Activated CD8-positive, alpha-beta memory T cell treated with anti-CD3 and anti-CD28 coated beads, Interleukin-2, amount 10 ng/mL, durations not matched to agents 7 days and 5 days (primary cell): Measurements from ENCODE around the gene VAV3. TPM values are rescaled to one million over a fixed set of nuclear protein-coding genes. Genes with fewer than 3 reads are reported as not detected.

Experiments
- ATAC-seq: fragments of 150-1000 bp; cut with Tn5 transposase; one replicate; pipeline ENCODE4 v1.10.0; 2021; ENCODE audit warnings: moderate library complexity
- CTCF ChIA-PET: fragments of 350-600 bp; sonication (Branson Sonifier 250); formaldehyde crosslinking; loops from one replicate; lab custom pipeline; 2021; ENCODE audit warnings: antibody characterized with exemption; lab: Charles Lee
- DNase-seq: peaks from one replicate; pipeline ENCODE4 v3.0.0-alpha.2; 2020
- H3K27ac Mint-ChIP-seq: one replicate; pipeline ENCODE4 v1.8.0; 2021; ENCODE audit warnings: mild to moderate bottlenecking, mixed read lengths
- H3K27me3 Mint-ChIP-seq: one replicate; pipeline ENCODE4 v1.8.0; 2021; ENCODE audit warnings: mixed read lengths
- H3K36me3 Mint-ChIP-seq: one replicate; pipeline ENCODE4 v1.8.0; 2021; ENCODE audit warnings: mild to moderate bottlenecking, mixed read lengths
- H3K4me1 Mint-ChIP-seq: one replicate; pipeline ENCODE4 v1.8.0; 2021; ENCODE audit warnings: mixed read lengths
- H3K4me3 Mint-ChIP-seq: one replicate; pipeline ENCODE4 v1.8.0; 2021; ENCODE audit warnings: mild to moderate bottlenecking, moderate library complexity, mixed read lengths
- H3K9me3 Mint-ChIP-seq: one replicate; pipeline ENCODE4 v1.8.0; 2022; ENCODE audit warnings: low read depth, mixed read lengths
- total RNA-seq, 2 experiments: library from RNA; stranded (reverse); gene quantifications; one replicate each; pipeline ENCODE4 v1.2.3, GENCODE V29; 2021

Gene VAV3
- total RNA-seq, 2 experiments from 2014 or later, result 3.1 to 4.5 TPM

DNA sequence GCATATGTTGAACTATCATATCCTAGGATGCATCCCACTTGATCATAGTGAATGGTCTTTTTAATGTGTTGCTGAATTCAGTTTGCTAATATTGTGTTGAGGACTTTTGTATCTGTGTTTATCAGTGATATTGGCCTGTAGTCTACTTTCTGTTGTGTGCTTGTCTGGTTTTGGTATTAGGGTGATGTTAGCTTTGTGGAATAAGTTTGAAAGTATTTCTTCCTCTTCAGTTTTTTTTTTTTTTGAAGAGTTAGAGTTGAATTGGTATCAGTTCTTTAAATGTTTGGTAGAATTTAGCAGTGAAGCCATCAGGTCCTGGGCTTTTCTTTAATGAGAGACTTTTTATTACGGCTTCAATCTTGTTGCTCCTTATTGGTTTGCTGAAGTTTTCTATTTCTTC lies 162.3 kb downstream of the VAV3 start:
- no peak overlapping the region for H3K27ac Mint-ChIP-seq
- ATAC-seq (no peak), DNase-seq (no peak)
- peaks cover 5% of the 10 kb centered on the region for H3K9me3 Mint-ChIP-seq
- CTCF ChIA-PET, result no interaction called here
- no peaks in the 10 kb centered on the region for H3K27me3 Mint-ChIP-seq
- H3K36me3 Mint-ChIP-seq, result peaks cover 17% of the 10 kb centered on the region
- peaks cover 26% of the 10 kb centered on the region for H3K4me1 Mint-ChIP-seq
- H3K4me3 Mint-ChIP-seq, result no peak overlapping the region

DNA sequence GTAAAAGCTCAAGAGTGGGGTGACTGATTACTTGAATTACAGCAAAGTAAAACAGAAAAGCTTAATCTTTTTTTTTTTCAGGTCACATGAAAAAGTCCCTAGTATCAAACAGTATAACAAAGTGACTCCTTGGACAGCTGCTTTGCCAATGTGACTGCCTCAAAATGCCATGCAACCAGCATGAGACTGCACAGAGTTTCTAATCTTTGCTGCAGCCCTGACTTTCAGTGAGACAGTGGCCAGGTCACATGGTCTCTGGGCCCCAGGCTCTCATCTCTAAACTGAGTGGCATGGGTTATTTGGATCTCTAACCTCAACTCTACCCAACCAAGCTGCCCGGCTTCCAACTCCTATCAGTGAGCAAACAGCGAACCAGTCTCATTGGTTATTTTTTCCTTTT lies 169.0 kb downstream of the VAV3 start:
- CTCF ChIA-PET, result no interaction called here
- H3K27ac Mint-ChIP-seq, result no peak overlapping the region
- no peaks in the 10 kb centered on the region for H3K4me1 Mint-ChIP-seq
- no peak for ATAC-seq
- no peak overlapping the region for H3K4me3 Mint-ChIP-seq
- H3K27me3 Mint-ChIP-seq, result no peaks in the 10 kb centered on the region
- H3K36me3 Mint-ChIP-seq, result no peaks in the 10 kb centered on the region
- no peaks in the 10 kb centered on the region for H3K9me3 Mint-ChIP-seq
- no peak for DNase-seq

DNA sequence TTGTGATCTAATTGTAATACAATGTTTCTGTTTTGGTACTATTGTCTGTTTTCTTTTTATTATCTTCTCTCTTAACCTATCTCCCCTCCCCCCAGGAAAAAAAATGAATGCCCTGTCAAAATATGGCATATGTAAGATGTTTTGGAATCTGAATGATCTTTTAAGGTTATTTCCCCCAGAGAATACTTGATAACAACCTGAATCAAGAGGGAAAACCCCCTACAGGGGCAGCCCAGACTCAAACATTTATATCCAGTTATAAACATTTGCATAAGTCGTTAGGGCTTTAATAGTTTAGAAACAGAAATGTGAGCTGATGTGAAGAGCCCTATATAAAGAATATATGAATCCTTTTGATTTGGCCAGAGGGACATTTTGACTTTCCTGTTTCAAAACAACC lies 169.5 kb downstream of the VAV3 start:
- no peaks in the 10 kb centered on the region for H3K27me3 Mint-ChIP-seq
- H3K4me3 Mint-ChIP-seq, result no peak overlapping the region
- H3K36me3 Mint-ChIP-seq, result no peaks in the 10 kb centered on the region
- H3K27ac Mint-ChIP-seq, result no peak overlapping the region
- ATAC-seq (no peak), DNase-seq (no peak)
- no peaks in the 10 kb centered on the region for H3K4me1 Mint-ChIP-seq
- H3K9me3 Mint-ChIP-seq, result no peaks in the 10 kb centered on the region
- CTCF ChIA-PET, result no interaction called here

DNA sequence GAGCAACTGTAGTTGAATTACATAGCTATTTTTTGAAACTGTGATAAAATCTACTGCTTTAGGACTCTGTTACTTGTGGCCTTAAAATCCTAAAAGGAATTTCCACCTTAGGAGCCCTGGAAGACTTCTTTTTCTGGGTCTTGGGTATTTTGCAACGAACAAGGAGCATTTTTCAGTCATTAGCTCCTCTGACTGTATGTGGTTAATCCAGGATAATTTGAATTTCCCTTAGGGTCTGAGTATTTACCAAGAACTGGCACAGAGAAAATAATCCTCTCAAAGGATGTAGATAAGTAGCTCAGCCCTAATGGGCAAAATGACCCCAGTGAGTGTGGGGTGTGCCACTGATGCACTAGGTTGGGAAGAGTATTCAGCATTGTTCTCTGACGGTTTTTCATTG lies 170.4 kb downstream of the VAV3 start:
- Mint-ChIP-seq H3K27ac (no peak overlapping the region), H3K36me3 (no peaks in the 10 kb centered on the region), H3K4me3 (no peak overlapping the region), H3K4me1 (peaks cover 7% of the 10 kb centered on the region), H3K9me3 (no peaks in the 10 kb centered on the region), H3K27me3 (no peaks in the 10 kb centered on the region)
- ATAC-seq, result no peak
- DNase-seq, result no peak
- CTCF ChIA-PET, result interaction anchor here (0.9 to 1.2 kb wide), 2 partner anchors 12 to 332 kb away, joined by 4 to 5 read pairs; no protein-coding TSS in a partner anchor

DNA sequence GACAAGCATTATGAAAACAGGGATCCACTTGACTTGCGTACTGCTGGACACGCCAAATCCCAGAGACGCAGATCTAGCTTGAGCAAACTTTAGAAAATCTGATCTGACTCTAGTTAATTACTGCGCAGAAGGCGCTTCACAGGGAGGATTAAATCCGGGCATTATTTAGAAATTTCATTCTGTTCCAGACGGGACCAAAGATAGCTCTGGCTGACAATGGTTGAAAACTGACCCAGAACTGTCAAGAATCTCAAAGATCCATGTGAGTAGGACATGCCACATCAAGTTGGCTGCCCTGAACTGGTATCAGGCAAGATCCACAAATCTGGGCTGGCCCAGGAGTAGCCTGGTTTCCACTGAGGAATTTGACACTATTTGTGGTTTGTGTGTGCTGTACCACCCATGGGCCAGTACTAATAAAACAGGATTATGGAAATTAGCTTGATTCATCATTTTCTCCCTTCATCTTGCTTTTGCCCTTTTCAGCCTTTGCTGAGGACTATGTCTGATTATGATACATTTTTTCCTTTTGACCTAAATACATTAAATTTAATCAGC lies 171.0 kb downstream of the VAV3 start:
- H3K4me1 Mint-ChIP-seq, result peaks cover 11% of the 10 kb centered on the region
- ATAC-seq (no peak), DNase-seq (no peak)
- no peak overlapping the region for H3K27ac Mint-ChIP-seq
- no peaks in the 10 kb centered on the region for H3K27me3 Mint-ChIP-seq
- H3K4me3 Mint-ChIP-seq, result no peak overlapping the region
- CTCF ChIA-PET, result interaction anchor here (0.9 to 1.2 kb wide), 2 partner anchors 12 to 333 kb away, joined by 4 to 5 read pairs; no protein-coding TSS in a partner anchor
- no peaks in the 10 kb centered on the region for H3K9me3 Mint-ChIP-seq
- H3K36me3 Mint-ChIP-seq, result no peaks in the 10 kb centered on the region

DNA sequence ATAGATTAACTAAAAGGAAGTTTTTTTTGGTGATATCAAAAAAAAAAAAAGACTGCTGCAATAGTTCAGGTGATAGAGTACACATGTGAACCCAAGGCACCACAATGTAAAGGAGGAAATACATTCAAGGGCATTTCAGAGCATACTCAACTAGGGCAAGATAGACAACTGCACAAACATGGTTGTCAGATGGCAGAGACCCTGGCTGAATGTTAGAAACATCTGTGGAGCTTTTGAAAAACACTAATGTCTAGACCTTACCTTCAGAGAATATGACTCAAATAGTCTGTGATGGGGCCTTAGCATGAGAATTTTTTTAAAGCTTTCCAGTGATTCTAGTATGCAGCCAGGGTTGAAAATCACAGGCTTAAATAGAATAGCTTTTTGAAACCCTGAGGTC lies 173.6 kb downstream of the VAV3 start:
- CTCF ChIA-PET, result interaction anchor here (1.7 kb wide), 1 partner anchor 9 kb away, joined by 4 read pairs; no protein-coding TSS in a partner anchor
- no peak for ATAC-seq
- Mint-ChIP-seq H3K27ac (no peak overlapping the region), H3K4me1 (peaks cover 32% of the 10 kb centered on the region), H3K36me3 (no peaks in the 10 kb centered on the region), H3K9me3 (no peaks in the 10 kb centered on the region), H3K27me3 (no peaks in the 10 kb centered on the region), H3K4me3 (no peak overlapping the region)
- no peak for DNase-seq

DNA sequence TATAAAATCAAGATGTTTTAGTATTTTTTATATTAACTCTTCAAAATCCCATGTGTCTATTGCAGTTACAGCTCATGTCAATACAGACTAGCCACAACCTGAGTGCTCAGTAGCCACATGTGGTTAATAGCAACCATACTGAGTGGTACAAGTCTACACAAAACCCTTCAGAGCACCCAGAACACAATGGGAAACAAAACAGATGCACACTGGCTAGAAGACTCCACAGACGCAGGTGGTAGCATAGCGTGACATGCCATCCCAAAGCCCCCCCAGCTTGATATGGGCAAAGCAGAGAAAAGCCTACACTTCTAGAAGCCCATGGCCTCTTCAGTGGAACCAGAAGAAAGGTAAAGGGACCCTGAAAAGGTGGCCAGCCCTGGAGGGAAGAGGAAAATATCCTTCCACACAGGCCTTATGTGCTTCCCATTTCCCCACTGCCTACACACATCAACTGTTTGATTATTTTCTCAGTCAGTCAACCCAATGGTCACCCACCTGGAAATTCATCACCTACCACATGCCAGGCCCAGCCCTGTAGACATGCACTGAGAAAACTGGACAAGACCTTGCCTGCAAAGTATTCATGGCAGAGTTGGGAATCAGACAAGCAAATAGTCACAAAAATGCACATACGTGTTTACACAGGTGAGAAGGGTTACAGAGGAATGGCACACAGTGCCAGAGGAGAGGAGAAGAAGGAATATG lies 175.0 kb downstream of the VAV3 start:
- Mint-ChIP-seq H3K4me3 (no peak overlapping the region), H3K27ac (no peak overlapping the region), H3K9me3 (no peaks in the 10 kb centered on the region), H3K36me3 (no peaks in the 10 kb centered on the region), H3K4me1 (peaks cover 43% of the 10 kb centered on the region), H3K27me3 (no peaks in the 10 kb centered on the region)
- CTCF ChIA-PET, result interaction anchor here (1.2 kb wide), 1 partner anchor 174 kb away, joined by 3 read pairs; no protein-coding TSS in a partner anchor
- DNase-seq (no peak), ATAC-seq (no peak)

DNA sequence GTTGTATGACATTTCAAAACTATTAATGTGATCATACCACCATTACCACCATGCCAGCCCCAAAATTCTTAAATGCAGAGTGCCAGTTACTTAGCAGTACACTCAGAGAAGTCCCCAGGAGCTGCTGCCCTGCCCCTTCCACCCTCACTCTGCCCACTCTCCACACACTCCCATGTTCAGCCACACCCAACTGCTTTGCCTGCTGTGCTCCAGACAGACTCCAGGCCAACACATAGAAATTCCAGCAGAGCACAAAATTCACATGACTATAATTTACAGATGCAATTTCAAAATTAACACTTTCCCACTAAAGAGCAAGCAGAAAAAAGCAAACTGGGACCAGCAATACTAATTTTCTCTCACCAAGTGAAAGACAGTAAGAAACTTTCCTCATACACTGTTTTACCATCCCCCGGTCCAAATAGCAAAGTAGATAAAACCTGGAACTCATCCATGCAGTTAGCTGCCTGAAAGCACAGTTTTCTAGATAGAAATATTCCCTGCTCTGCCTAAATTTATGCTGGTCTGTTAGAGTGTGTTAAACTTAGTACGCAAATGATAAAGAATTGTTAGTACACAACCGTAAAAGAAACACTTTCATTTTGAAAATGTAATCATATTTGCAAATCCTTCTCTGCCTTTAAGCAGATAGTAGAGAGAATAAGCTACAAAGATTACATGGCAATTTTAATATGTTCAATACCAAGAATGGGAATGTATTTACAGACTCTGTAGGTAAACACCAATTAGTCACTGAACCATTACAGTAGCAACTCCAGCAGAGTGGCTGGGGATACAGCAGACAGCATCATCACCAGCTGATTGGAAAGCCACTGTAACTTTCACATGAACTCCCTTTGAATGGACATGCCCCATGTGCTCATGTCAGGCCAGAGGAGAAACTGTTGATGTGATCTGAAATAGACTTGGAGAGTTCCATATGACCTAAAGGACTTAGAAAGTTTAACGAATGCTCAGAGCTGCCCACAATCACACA lies 176.5 kb downstream of the VAV3 start:
- no peak overlapping the region for H3K27ac Mint-ChIP-seq
- H3K4me3 Mint-ChIP-seq, result no peak overlapping the region
- DNase-seq (no peak), ATAC-seq (no peak)
- no peaks in the 10 kb centered on the region for H3K27me3 Mint-ChIP-seq
- no peaks in the 10 kb centered on the region for H3K9me3 Mint-ChIP-seq
- no peaks in the 10 kb centered on the region for H3K36me3 Mint-ChIP-seq
- H3K4me1 Mint-ChIP-seq, result peaks cover 45% of the 10 kb centered on the region
- CTCF ChIA-PET, result interaction anchor here (3.1 to 12.0 kb wide), 2 partner anchors 175 to 339 kb away, joined by 12 to 218 read pairs; no protein-coding TSS in a partner anchor

DNA sequence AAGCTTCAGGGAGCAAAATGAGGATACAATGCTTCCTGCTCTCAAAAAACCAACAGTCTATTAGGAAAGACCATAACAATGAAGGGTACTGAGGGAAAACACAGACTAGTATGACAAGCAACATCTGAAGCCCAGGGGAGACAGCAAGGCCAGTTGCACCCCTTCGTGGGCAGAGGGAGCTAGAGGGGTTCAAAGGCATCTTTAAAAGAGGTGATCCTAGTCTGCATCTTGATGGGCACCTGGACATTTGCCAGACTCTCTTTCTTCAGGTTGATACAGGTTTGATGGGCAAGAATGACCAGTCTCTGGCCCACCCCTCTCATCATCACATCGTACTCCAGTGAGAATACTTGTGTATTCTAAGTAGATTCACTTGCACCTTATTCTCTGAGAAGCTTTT lies 177.7 kb downstream of the VAV3 start:
- CTCF ChIA-PET, result interaction anchor here (1.4 to 12.0 kb wide), 5 partner anchors 56 to 340 kb away, joined by 3 to 218 read pairs (median 5); no protein-coding TSS in a partner anchor
- ATAC-seq (no peak), DNase-seq (peak; percentile 64)
- Mint-ChIP-seq H3K4me1 (peaks cover 45% of the 10 kb centered on the region), H3K4me3 (no peak overlapping the region), H3K27me3 (no peaks in the 10 kb centered on the region), H3K9me3 (no peaks in the 10 kb centered on the region), H3K36me3 (no peaks in the 10 kb centered on the region), H3K27ac (peak overlapping the region; percentile 79)

DNA sequence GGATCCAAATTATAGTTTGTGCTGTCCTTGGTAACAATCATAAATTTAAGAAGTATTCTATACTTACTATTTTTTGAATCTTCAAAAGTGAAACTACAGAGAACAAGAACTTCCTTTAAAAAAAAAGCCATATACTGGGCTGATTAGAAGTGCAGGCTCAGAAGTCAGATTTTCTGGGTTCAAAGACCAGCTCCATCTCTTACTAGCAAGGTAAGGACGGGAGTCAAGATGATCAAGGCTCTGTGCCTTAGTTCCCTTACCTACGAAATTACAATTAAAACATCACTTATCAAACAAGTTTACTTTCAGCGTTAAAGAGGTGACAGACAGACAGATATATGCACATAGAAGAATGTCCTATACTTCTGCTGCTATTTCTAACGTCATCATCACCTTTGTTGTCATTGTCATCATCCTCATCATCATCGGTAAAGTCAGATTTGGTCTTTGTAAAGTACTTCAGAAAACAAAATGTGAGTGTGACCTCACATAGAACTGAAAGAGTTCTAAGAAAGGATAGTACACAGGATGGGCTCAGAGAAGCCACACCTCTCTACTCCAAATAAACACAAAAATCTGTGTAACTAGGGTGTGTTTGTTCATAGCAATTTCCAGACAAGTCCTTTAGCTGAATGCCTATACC lies 178.7 kb downstream of the VAV3 start:
- no peaks in the 10 kb centered on the region for H3K27me3 Mint-ChIP-seq
- H3K27ac Mint-ChIP-seq, result peak overlapping the region; percentile 79
- no peaks in the 10 kb centered on the region for H3K9me3 Mint-ChIP-seq
- peak overlapping the region; percentile 72 for H3K4me3 Mint-ChIP-seq
- ATAC-seq (peak; percentile 76), DNase-seq (no peak)
- CTCF ChIA-PET, result interaction anchor here (0.5 to 12.0 kb wide), 6 partner anchors 57 to 860 kb away, joined by 3 to 218 read pairs (median 4); no protein-coding TSS in a partner anchor
- peaks cover 45% of the 10 kb centered on the region for H3K4me1 Mint-ChIP-seq
- H3K36me3 Mint-ChIP-seq, result no peaks in the 10 kb centered on the region

DNA sequence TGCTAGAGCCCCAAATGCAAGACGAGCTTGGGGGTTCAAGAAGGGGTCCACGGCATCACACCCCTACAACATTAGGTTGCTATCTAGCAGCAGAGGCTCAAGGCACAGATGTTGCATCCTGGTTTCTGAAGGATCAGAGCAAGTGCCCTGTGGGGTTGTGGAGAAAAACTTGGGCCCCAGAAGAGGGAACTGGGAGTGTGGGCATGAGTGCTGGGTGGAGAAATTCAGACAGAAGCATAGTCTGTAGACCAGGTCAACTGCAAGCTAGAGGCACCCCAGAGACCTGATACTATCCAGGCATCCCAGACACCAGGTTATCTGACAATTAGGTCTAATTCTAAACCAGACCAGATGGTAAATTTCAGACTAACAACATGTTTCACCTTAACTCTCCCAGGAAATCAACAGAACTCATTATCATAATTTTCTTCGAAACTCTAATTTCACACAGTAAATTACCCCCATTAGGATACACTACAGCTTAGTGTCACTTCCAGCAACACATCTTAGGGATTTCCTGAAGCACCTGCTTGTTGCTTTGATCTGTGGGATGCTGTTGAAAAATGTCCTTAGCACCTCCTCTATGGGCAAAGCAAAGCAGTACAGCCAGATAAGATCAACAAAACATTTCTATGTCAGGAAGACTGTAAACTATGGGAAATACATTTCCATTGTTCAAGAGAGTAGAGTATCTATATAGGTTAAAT lies 179.3 kb downstream of the VAV3 start:
- Mint-ChIP-seq H3K4me1 (peaks cover 45% of the 10 kb centered on the region), H3K9me3 (no peaks in the 10 kb centered on the region), H3K36me3 (no peaks in the 10 kb centered on the region), H3K27ac (peak overlapping the region; percentile 79), H3K27me3 (no peaks in the 10 kb centered on the region), H3K4me3 (peak overlapping the region; percentile 49)
- CTCF ChIA-PET, result interaction anchor here (0.9 to 12.0 kb wide), 7 partner anchors 44 to 775 kb away, joined by 3 to 218 read pairs (median 5); partner anchors contain the start of genes EEIG2 and VAV3
- ATAC-seq (peak; percentile 28), DNase-seq (no peak)

DNA sequence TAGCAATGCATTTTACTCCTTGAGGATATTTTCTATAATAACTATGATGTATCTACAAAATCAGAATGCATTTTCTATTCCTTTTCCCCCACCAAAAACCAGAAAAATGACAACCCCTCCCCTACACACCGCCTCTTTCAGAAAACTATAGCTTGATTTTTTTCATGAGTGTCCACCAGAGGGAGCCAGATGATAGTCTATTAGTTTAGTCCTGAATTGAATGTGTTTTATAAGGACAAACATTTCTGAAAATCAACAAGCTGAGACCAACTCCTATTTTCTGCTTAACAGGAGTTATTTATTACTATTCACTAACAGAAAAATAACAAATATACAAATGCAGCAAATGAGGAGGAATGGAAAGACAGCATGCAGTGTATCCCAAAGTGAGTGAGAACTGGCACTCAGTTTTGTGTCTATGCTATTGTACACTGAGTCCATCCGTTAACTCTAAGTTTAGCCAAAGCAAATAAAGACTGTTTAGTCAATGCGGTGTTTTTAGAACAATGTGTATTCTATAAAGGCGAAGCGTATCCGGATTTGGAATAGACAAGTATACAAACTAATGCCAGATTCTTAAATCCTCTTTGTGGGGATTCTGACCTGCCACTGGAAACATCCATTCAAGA lies 182.6 kb downstream of the VAV3 start:
- DNase-seq (no peak), ATAC-seq (no peak)
- no peaks in the 10 kb centered on the region for H3K36me3 Mint-ChIP-seq
- no peak overlapping the region for H3K27ac Mint-ChIP-seq
- H3K4me3 Mint-ChIP-seq, result no peak overlapping the region
- CTCF ChIA-PET, result interaction anchor here (0.6 to 12.0 kb wide), 33 partner anchors 9 to 861 kb away, joined by 3 to 218 read pairs (median 3); partner anchors contain the start of genes EEIG2, SLC25A24 and VAV3
- no peaks in the 10 kb centered on the region for H3K27me3 Mint-ChIP-seq
- no peaks in the 10 kb centered on the region for H3K9me3 Mint-ChIP-seq
- H3K4me1 Mint-ChIP-seq, result peaks cover 22% of the 10 kb centered on the region
